CD4-positive, alpha-beta memory T cell (primary cell): Measurements from ENCODE around the gene ITPK1. TPM values are rescaled to one million over a fixed set of nuclear protein-coding genes. Genes with fewer than 3 reads are reported as not detected.

Experiments
- CTCF ChIA-PET: fragments of 350-600 bp; sonication (Branson Sonifier 250); formaldehyde crosslinking; loops from one replicate; lab custom pipeline; 2021; ENCODE audit warnings: inconsistent platforms; ENCODE audit not compliant: partially characterized antibody; lab: Charles Lee
- POLR2A ChIA-PET: fragments of 350-600 bp; sonication (Branson Sonifier 250); formaldehyde crosslinking; loops from one replicate; lab custom pipeline; 2021; ENCODE audit not compliant: partially characterized antibody; lab: Charles Lee
- DNase-seq, 5 donors: peaks; one replicate each; pipeline versions ENCODE4 v3.0.0 to v3.0.0-alpha.2; 2020 to 2022; ENCODE audit warnings: mixed read lengths in 1 of 5
- H3K27ac ChIP-seq: one replicate; pipeline ENCODE4 v1.7.0; 2013; ENCODE audit warnings: low read depth, low read length
- H3K27me3 ChIP-seq: 2 replicates; pipeline ENCODE4 v1.7.0; 2013; ENCODE audit warnings: mild to moderate bottlenecking, low read length, moderate library complexity; ENCODE audit not compliant: insufficient read depth
- H3K36me3 ChIP-seq: 2 replicates; pipeline ENCODE4 v1.7.0; 2013; ENCODE audit warnings: mild to moderate bottlenecking, low read length, moderate library complexity; ENCODE audit not compliant: insufficient read depth
- H3K4me1 ChIP-seq: 2 replicates; pipeline ENCODE4 v1.7.0; 2013; ENCODE audit warnings: mild to moderate bottlenecking, low read length, moderate library complexity; ENCODE audit not compliant: insufficient read depth
- H3K4me3 ChIP-seq, 2 donors: one replicate each; pipeline ENCODE4 v1.7.0; 2013; ENCODE audit warnings: low read length in 2 of 2, mild to moderate bottlenecking in 1 of 2
- H3K9me3 ChIP-seq, 2 donors: one replicate each; pipeline ENCODE4 v1.7.0; 2013; ENCODE audit warnings: low read length in 2 of 2, control low read depth in 1 of 2; ENCODE audit not compliant: control insufficient read depth in 1 of 2
- H3K27ac Mint-ChIP-seq, 7 donors: one replicate each; pipeline ENCODE4 v1.8.0; 2020 to 2021; ENCODE audit warnings: mixed read lengths in 7 of 7, mild to moderate bottlenecking in 6 of 7, inconsistent platforms in 3 of 7, moderate library complexity in 3 of 7
- H3K27me3 Mint-ChIP-seq, 2 donors: one replicate each; pipeline ENCODE4 v1.8.0; 2020 to 2021; ENCODE audit warnings: mixed read lengths in 2 of 2
- H3K36me3 Mint-ChIP-seq, 2 donors: one replicate each; pipeline ENCODE4 v1.8.0; 2020 to 2021; ENCODE audit warnings: mixed read lengths in 2 of 2, inconsistent platforms in 1 of 2, mild to moderate bottlenecking in 1 of 2
- H3K4me1 Mint-ChIP-seq, 4 donors: one replicate each; pipeline ENCODE4 v1.8.0; 2020 to 2021; ENCODE audit warnings: mixed read lengths in 4 of 4, mild to moderate bottlenecking in 1 of 4
- H3K4me3 Mint-ChIP-seq, 8 donors: one replicate each; pipeline ENCODE4 v1.8.0; 2020 to 2021; ENCODE audit warnings: mixed read lengths in 8 of 8, mild to moderate bottlenecking in 7 of 8, moderate library complexity in 6 of 8, inconsistent platforms in 3 of 8
- H3K9me3 Mint-ChIP-seq, 8 donors: one replicate each; pipeline ENCODE4 v1.8.0; 2020 to 2021; ENCODE audit warnings: mixed read lengths in 8 of 8, mild to moderate bottlenecking in 5 of 8, inconsistent platforms in 3 of 8, moderate library complexity in 1 of 8
- intact Hi-C: fragments of 100-400 bp; cut with micrococcal nuclease; formaldehyde crosslinking; loops from one replicate; pipeline ENCODE4 v1.15.1; 2023
- polyA plus RNA-seq, 2 donors: library from polyadenylated mRNA; unstranded; fragments of 300-500 nt; fragmentation: Illumina TruSeq; gene quantifications; one replicate each; pipeline ENCODE4 v1.2.3, GENCODE V29; 2021
- total RNA-seq, 2 experiments: library from RNA; stranded (reverse); gene quantifications; one replicate each; pipeline ENCODE4 v1.2.3, GENCODE V29; 2021

The ITPK1 gene
- total and polyA plus RNA-seq, 4 experiments from 2014 or later, result 12.5 to 30.0 (median 26.9) TPM

- CTCF ChIA-PET, result no interaction called here
- no peak overlapping the region for H3K27ac ChIP-seq
- peaks cover 10 to 31% of the 10 kb centered on the region in 2 donors for H3K36me3 Mint-ChIP-seq
- no peaks in the 10 kb centered on the region for H3K36me3 ChIP-seq
- POLR2A ChIA-PET, result no interaction called here
- no peak overlapping the region for H3K4me3 Mint-ChIP-seq
- H3K27me3 Mint-ChIP-seq, result no peaks in the 10 kb centered on the region
- no peaks in the 10 kb centered on the region for H3K27me3 ChIP-seq
- no peaks in the 10 kb centered on the region for H3K4me1 ChIP-seq
- H3K27ac Mint-ChIP-seq, result no peak overlapping the region
- intact Hi-C loops, result loop anchor here (2.0 kb wide), 1 partner anchor 41 kb away; no protein-coding TSS in a partner anchor
- DNase-seq, result no peak
- no peaks in the 10 kb centered on the region for H3K9me3 ChIP-seq
- peaks cover 0 to 5% (median 0%) of the 10 kb centered on the region in 8 donors for H3K9me3 Mint-ChIP-seq
- H3K4me1 Mint-ChIP-seq, result peaks cover 0 to 6% (median under 1%) of the 10 kb centered on the region in 4 donors
- no peak overlapping the region for H3K4me3 ChIP-seq
Observed at GRCh38 chr14:92970271-92970670, 145.5 kb downstream of the ITPK1 start.

- intact Hi-C loops, result loop anchor here (2.0 kb wide), 1 partner anchor 41 kb away; no protein-coding TSS in a partner anchor
- Mint-ChIP-seq H3K9me3 (peaks cover 0 to 5% (median 0%) of the 10 kb centered on the region in 8 donors), H3K4me1 (peaks cover 0 to 10% (median 2%) of the 10 kb centered on the region in 4 donors), H3K36me3 (peaks cover 10 to 28% of the 10 kb centered on the region in 2 donors), H3K4me3 (no peak overlapping the region), H3K27me3 (no peaks in the 10 kb centered on the region), H3K27ac (no peak overlapping the region)
- no peak for DNase-seq
- Histone ChIP-seq H3K36me3 (no peaks in the 10 kb centered on the region), H3K27ac (no peak overlapping the region), H3K4me1 (no peaks in the 10 kb centered on the region), H3K4me3 (no peak overlapping the region), H3K9me3 (no peaks in the 10 kb centered on the region), H3K27me3 (no peaks in the 10 kb centered on the region)
- POLR2A ChIA-PET, result no interaction called here
- CTCF ChIA-PET, result no interaction called here
Observed at GRCh38 chr14:92969871-92970270, 145.9 kb downstream of the ITPK1 start.

GRCh38 chr14:92969430-92969829 is 146.3 kb downstream of the ITPK1 start:
- Histone ChIP-seq H3K27ac (no peak overlapping the region), H3K36me3 (no peaks in the 10 kb centered on the region), H3K4me1 (no peaks in the 10 kb centered on the region), H3K4me3 (no peak overlapping the region), H3K9me3 (no peaks in the 10 kb centered on the region), H3K27me3 (no peaks in the 10 kb centered on the region)
- H3K4me3 Mint-ChIP-seq, result no peak overlapping the region
- H3K9me3 Mint-ChIP-seq, result peaks cover 0 to 2% (median 0%) of the 10 kb centered on the region in 8 donors
- peaks cover 8 to 25% of the 10 kb centered on the region in 2 donors for H3K36me3 Mint-ChIP-seq
- H3K4me1 Mint-ChIP-seq, result peaks cover 0 to 10% (median 2%) of the 10 kb centered on the region in 4 donors
- DNase-seq, result no peak
- CTCF ChIA-PET, result no interaction called here
- POLR2A ChIA-PET, result no interaction called here
- H3K27ac Mint-ChIP-seq, result no peak overlapping the region
- H3K27me3 Mint-ChIP-seq, result no peaks in the 10 kb centered on the region
- intact Hi-C loops, result no loop called here

GRCh38 chr14:92968291-92969020 is 147.3 kb downstream of the ITPK1 start:
- Histone ChIP-seq H3K4me3 (no peak overlapping the region), H3K27ac (no peak overlapping the region), H3K36me3 (no peaks in the 10 kb centered on the region), H3K9me3 (no peaks in the 10 kb centered on the region), H3K27me3 (no peaks in the 10 kb centered on the region), H3K4me1 (no peaks in the 10 kb centered on the region)
- DNase-seq, result no peak
- peak overlapping the region in 1 of 7 donors; percentile 25 for H3K27ac Mint-ChIP-seq
- H3K27me3 Mint-ChIP-seq, result no peaks in the 10 kb centered on the region
- ChIA-PET CTCF (interaction anchor here (0.6 kb wide), 1 partner anchor 140 kb away, joined by 3 read pairs; no protein-coding TSS in a partner anchor), POLR2A (no interaction called here)
- peaks cover 4 to 23% of the 10 kb centered on the region in 2 donors for H3K36me3 Mint-ChIP-seq
- peaks cover 0 to 10% (median 2%) of the 10 kb centered on the region in 4 donors for H3K4me1 Mint-ChIP-seq
- intact Hi-C loops, result no loop called here
- peaks cover 0 to 1% (median 0%) of the 10 kb centered on the region in 8 donors for H3K9me3 Mint-ChIP-seq
- no peak overlapping the region for H3K4me3 Mint-ChIP-seq

- H3K4me3 ChIP-seq, result no peak overlapping the region
- H3K4me3 Mint-ChIP-seq, result no peak overlapping the region
- H3K36me3 ChIP-seq, result no peaks in the 10 kb centered on the region
- H3K27me3 Mint-ChIP-seq, result no peaks in the 10 kb centered on the region
- no peaks in the 10 kb centered on the region for H3K4me1 ChIP-seq
- intact Hi-C loops, result no loop called here
- POLR2A ChIA-PET, result no interaction called here
- no peak overlapping the region for H3K27ac ChIP-seq
- no peaks in the 10 kb centered on the region for H3K9me3 ChIP-seq
- H3K4me1 Mint-ChIP-seq, result peaks cover 0 to 6% (median 2%) of the 10 kb centered on the region in 4 donors
- no peak overlapping the region for H3K27ac Mint-ChIP-seq
- DNase-seq, result no peak
- CTCF ChIA-PET, result no interaction called here
- H3K36me3 Mint-ChIP-seq, result peaks cover 2 to 15% of the 10 kb centered on the region in 2 donors
- no peaks in the 10 kb centered on the region for H3K27me3 ChIP-seq
- H3K9me3 Mint-ChIP-seq, result no peaks in the 10 kb centered on the region
Observed at GRCh38 chr14:92967346-92967926, 148.3 kb downstream of the ITPK1 start.

- ChIA-PET CTCF (no interaction called here), POLR2A (no interaction called here)
- no peaks in the 10 kb centered on the region for H3K27me3 ChIP-seq
- Mint-ChIP-seq H3K4me1 (peaks cover 0 to 6% (median 2%) of the 10 kb centered on the region in 4 donors), H3K36me3 (peaks cover 15 to 16% of the 10 kb centered on the region in 2 donors), H3K27ac (peak overlapping the region in 1 of 7 donors; percentile 22), H3K27me3 (no peaks in the 10 kb centered on the region), H3K9me3 (no peaks in the 10 kb centered on the region), H3K4me3 (no peak overlapping the region)
- H3K27ac ChIP-seq, result no peak overlapping the region
- no peaks in the 10 kb centered on the region for H3K36me3 ChIP-seq
- H3K9me3 ChIP-seq, result no peaks in the 10 kb centered on the region
- intact Hi-C loops, result no loop called here
- no peak overlapping the region for H3K4me3 ChIP-seq
- no peak for DNase-seq
- H3K4me1 ChIP-seq, result no peaks in the 10 kb centered on the region
Observed at GRCh38 chr14:92965281-92965680, 150.4 kb downstream of the ITPK1 start.
